GM23338 (cell line): ENCODE measurements around the gene SYNGR3. TPM values are rescaled to one million over a fixed set of nuclear protein-coding genes. Genes with fewer than 3 reads are reported as not detected.

ENCODE experiments used
- ATAC-seq: fragments of 200-7000 bp; cut with Tn5 transposase; 3 replicates; pipeline ENCODE4 v1.9.1; 2020
- DNase-seq: peaks from one replicate; pipeline ENCODE4 v3.0.0-alpha.2; 2015; ENCODE audit warnings: low spot score
- H2AFZ ChIP-seq: fragments of 200-600 bp; sonication (generic); 2 replicates; pipeline ENCODE4 v1.8.0; 2016; ENCODE audit warnings: antibody characterized with exemption, mild to moderate bottlenecking, moderate library complexity
- H3F3A ChIP-seq: fragments of 200-600 bp; sonication (generic); replicated peaks from 2 replicates; pipeline ENCODE4 v1.8.0; 2017; ENCODE audit warnings: antibody characterized with exemption, mixed run types, low read depth
- H3K27ac ChIP-seq: fragments of 200-600 bp; sonication (generic); 2 replicates; pipeline ENCODE4 v1.6.1; 2016; ENCODE audit warnings: low read depth
- H3K27me3 ChIP-seq: fragments of 200-600 bp; sonication (generic); 2 replicates; pipeline ENCODE4 v1.8.0; 2016; ENCODE audit warnings: mild to moderate bottlenecking, mixed run types, moderate library complexity; ENCODE audit not compliant: insufficient read depth
- H3K36me3 ChIP-seq: fragments of 200-600 bp; sonication (generic); 2 replicates; pipeline ENCODE4 v1.8.0; 2016; ENCODE audit warnings: mild to moderate bottlenecking; ENCODE audit not compliant: insufficient read depth
- H3K4me1 ChIP-seq: fragments of 200-600 bp; sonication (generic); 2 replicates; pipeline ENCODE4 v1.8.0; 2016; ENCODE audit warnings: mild to moderate bottlenecking, moderate library complexity; ENCODE audit not compliant: insufficient read depth
- H3K4me2 ChIP-seq: fragments of 200-600 bp; sonication (generic); 2 replicates; pipeline ENCODE4 v1.7.1; 2017; ENCODE audit warnings: mixed run types
- H3K4me3 ChIP-seq: fragments of 200-600 bp; sonication (generic); 2 replicates; pipeline ENCODE4 v1.6.1; 2016; ENCODE audit warnings: mixed run types
- H3K79me2 ChIP-seq: fragments of 200-600 bp; sonication (generic); replicated peaks from 2 replicates; pipeline ENCODE4 v1.8.0; 2017; ENCODE audit warnings: mild to moderate bottlenecking; ENCODE audit not compliant: insufficient read depth
- H3K9me2 ChIP-seq: fragments of 200-600 bp; sonication (generic); 2 replicates; pipeline ENCODE4 v1.8.0; 2017; ENCODE audit not compliant: insufficient read depth
- H4K20me1 ChIP-seq: fragments of 200-600 bp; sonication (generic); replicated peaks from 2 replicates; pipeline ENCODE4 v1.8.0; 2017; ENCODE audit warnings: mild to moderate bottlenecking; ENCODE audit not compliant: insufficient read depth
- H3K27ac Mint-ChIP-seq: 2 replicates; pipeline ENCODE4 v1.8.0; 2020; ENCODE audit warnings: inconsistent platforms, mild to moderate bottlenecking, moderate library complexity, mixed read lengths
- H3K27me3 Mint-ChIP-seq: 3 replicates; pipeline ENCODE4 v1.8.0; 2022; ENCODE audit warnings: low read depth, mild to moderate bottlenecking, moderate library complexity, mixed read lengths, inconsistent platforms; ENCODE audit not compliant: insufficient read depth, poor library complexity
- H3K36me3 Mint-ChIP-seq: 3 replicates; pipeline ENCODE4 v1.8.0; 2021; ENCODE audit warnings: low read depth, mild to moderate bottlenecking, inconsistent platforms, moderate library complexity, mixed read lengths
- H3K4me1 Mint-ChIP-seq: 3 replicates; pipeline ENCODE4 v1.8.0; 2020; ENCODE audit warnings: mild to moderate bottlenecking, inconsistent platforms, mixed read lengths
- H3K4me3 Mint-ChIP-seq: 3 replicates; pipeline ENCODE4 v1.8.0; 2021; ENCODE audit warnings: moderate library complexity, mild to moderate bottlenecking, inconsistent platforms, mixed read lengths
- H3K9me3 Mint-ChIP-seq: 3 replicates; pipeline ENCODE4 v1.8.0; 2020; ENCODE audit warnings: moderate library complexity, mild to moderate bottlenecking, inconsistent platforms, mixed read lengths
- CREB1 ChIP-seq: fragments of 250-450 bp; sonication (Bioruptor Pico); IDR thresholded peaks from 2 replicates; pipeline ENCODE4 v1.5.0; 2020; ENCODE audit warnings: low read depth, mild to moderate bottlenecking, moderate library complexity
- CTCF ChIP-seq, 2 experiments: fragments of 200-600 bp in 1 of 2; sonication (generic) in 1 of 2; conservative IDR thresholded peaks; 2 replicates each; pipeline versions ENCODE4 v1.5.1 to v1.6.1; 2016 to 2017; ENCODE audit warnings: antibody characterized with exemption in 2 of 2, low read depth in 2 of 2, mild to moderate bottlenecking in 2 of 2, moderate library complexity in 1 of 2
- EZH2phosphoT487 ChIP-seq: fragments of 200-600 bp; sonication (generic); IDR thresholded peaks from one replicate; pipeline ENCODE4 v1.8.1; 2018; ENCODE audit warnings: antibody characterized with exemption; ENCODE audit not compliant: unreplicated experiment
- JUNB ChIP-seq: IDR thresholded peaks from one replicate; pipeline ENCODE4 v1.6.1; 2016; ENCODE audit warnings: antibody characterized with exemption; ENCODE audit not compliant: unreplicated experiment
- NANOG ChIP-seq: IDR thresholded peaks from 2 replicates; pipeline ENCODE4 v1.6.1; 2016; ENCODE audit warnings: antibody characterized with exemption, borderline replicate concordance
- POLR2AphosphoS5 ChIP-seq: IDR thresholded peaks from 2 replicates; pipeline ENCODE4 v1.6.1; 2016; ENCODE audit warnings: antibody characterized with exemption, low read depth
- REST ChIP-seq: IDR thresholded peaks from one replicate; pipeline ENCODE4 v1.6.1; 2018; ENCODE audit warnings: antibody characterized with exemption; ENCODE audit not compliant: unreplicated experiment
- ZNF331 ChIP-seq: fragments of 250-450 bp; sonication (Bioruptor Pico); IDR thresholded peaks from 2 replicates; pipeline ENCODE4 v1.5.0; 2020; ENCODE audit warnings: low read depth, mild to moderate bottlenecking, moderate library complexity
- long read RNA-seq: library from polyadenylated mRNA; unstranded; transcript quantifications from one replicate; pipeline ENCODE4 v2.0.0, GENCODE V29; 2020; ENCODE audit not compliant: unreplicated experiment
- polyA plus RNA-seq: library from polyadenylated mRNA; unstranded; fragments of >200 nt; fragmentation: Nextera tagmentation; extraction: Ambion mirVana; gene quantifications from 2 replicates; pipeline ENCODE4 v1.2.1, GENCODE V29; 2016
- total RNA-seq: library from RNA; depleted of rRNA; stranded (reverse); fragments of >200 nt; shearing (Covaris generic); gene quantifications from 2 replicates; pipeline ENCODE4 v1.2.3, GENCODE V29; 2014; rRNA removed

The SYNGR3 gene, protein sequence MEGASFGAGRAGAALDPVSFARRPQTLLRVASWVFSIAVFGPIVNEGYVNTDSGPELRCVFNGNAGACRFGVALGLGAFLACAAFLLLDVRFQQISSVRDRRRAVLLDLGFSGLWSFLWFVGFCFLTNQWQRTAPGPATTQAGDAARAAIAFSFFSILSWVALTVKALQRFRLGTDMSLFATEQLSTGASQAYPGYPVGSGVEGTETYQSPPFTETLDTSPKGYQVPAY
- total RNA-seq: 72.2 and 77.7 TPM in 2 replicates
- polyA plus RNA-seq: 44.7 and 45.4 TPM in 2 replicates
- long read RNA-seq, transcript SYNGR3-204 (2 exons, 752 nt): major isoform, 73 of 81 reads
- long read RNA-seq, partial matches to known transcripts: 0 of 81 reads
- long read RNA-seq, other reads (novel, unspliced or antisense): 4 of 81 reads

GRCh38 chr16:1989209-1990100 lies at the start of gene SYNGR3:
SYNGR3 (plus strand) TSS chr16:1989970; CDS start chr16:1990103, 133 bp downstream.
- Mint-ChIP-seq H3K27ac (no peak within 1 kb of the TSS), H3K27me3 (peaks cover 46% of the 10 kb centered on the region), H3K4me3 (peak within 1 kb of the TSS; percentile 74), H3K36me3 (peaks cover 20% of the 10 kb centered on the region), H3K9me3 (no peaks in the 10 kb centered on the region), H3K4me1 (peaks cover 19% of the 10 kb centered on the region)
- no peak for TF ChIP-seq JUNB
- TF ChIP-seq CREB1 (CRISPR knock-in tag): no peak
- TF ChIP-seq ZNF331: no peak
- TF ChIP-seq POLR2AphosphoS5: no peak
- no peak for TF ChIP-seq NANOG
- no peak for TF ChIP-seq CTCF (conservative IDR thresholded peaks at IDR 0.05; ENCODE audit: low read depth in 2 of 2)
- no peak for TF ChIP-seq REST
- no peak for TF ChIP-seq EZH2phosphoT487
- peak; percentile 62 for DNase-seq
- Histone ChIP-seq H4K20me1 (no peaks in the 10 kb centered on the region; the same call in 1 of the 2 replicates), H2AFZ (peak within 1 kb of the TSS; percentile 93), H3K4me3 (peak within 1 kb of the TSS; percentile 86), H3K27ac (no peak within 1 kb of the TSS), H3K9me2 (no peaks in the 10 kb centered on the region), H3K4me2 (peak within 1 kb of the TSS; percentile 97), H3K79me2 (peaks cover 9% of the 10 kb centered on the region), H3F3A (peaks cover 26% of the 10 kb centered on the region), H3K27me3 (peaks cover 33% of the 10 kb centered on the region), H3K36me3 (no peaks in the 10 kb centered on the region), H3K4me1 (peaks cover 12% of the 10 kb centered on the region; the same call in 1 of the 2 replicates)
- no peak; the same call in 2 of the 3 replicates for ATAC-seq
